GM18868 (cell line): ENCODE measurements around the gene EIF6.
"Not testable (repeated sequence)": the region's sequence is repeated elsewhere in the genome, so short reads cannot be mapped to it uniquely, and the experiment has no call there.

Source experiments
- ATAC-seq: cut with Tn5 transposase; IDR thresholded peaks from one replicate; pipeline ENCODE4 v1.9.1; 2021; ENCODE audit warnings: mild to moderate bottlenecking, moderate library complexity; ENCODE audit not compliant: unreplicated experiment

The EIF6 gene

DNA sequence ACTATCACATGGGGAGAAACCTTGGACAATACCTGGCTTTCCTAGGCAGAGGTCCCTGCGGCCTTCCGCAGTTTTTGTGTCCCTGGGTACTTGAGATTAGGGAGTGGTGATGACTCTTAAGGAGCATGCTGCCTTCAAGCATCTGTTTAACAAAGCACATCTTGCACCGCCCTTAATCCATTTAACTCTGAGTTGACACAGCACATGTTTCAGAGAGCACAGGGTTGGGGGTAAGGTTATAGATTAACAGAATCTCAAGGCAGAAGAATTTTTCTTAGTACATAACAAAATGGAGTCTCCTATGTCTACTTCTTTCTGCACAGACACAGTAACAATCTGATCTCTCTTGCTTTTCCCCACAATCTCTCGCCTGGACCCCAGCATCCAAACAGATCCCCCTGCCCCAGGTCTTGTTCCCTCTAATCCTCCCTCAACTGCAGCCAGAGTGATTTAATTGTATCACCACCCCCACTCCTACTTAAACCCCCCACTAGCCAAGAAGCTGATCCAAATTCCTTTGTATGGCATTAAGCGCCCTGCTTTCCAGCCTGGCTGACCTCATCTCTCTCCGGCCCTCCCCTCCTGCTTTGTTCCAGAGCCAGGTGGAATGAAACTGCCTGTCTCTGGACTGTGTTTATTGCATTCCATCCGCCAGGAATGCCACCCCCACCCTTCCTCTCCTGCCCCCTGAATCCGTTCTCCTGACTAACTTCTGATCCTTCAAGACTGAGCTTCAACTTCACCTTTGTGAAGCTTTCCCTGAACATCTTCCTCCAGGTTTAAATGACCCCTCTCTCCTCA is 21.6 kb downstream of the EIF6 start:
- not testable (repeated sequence) for ATAC-seq

DNA sequence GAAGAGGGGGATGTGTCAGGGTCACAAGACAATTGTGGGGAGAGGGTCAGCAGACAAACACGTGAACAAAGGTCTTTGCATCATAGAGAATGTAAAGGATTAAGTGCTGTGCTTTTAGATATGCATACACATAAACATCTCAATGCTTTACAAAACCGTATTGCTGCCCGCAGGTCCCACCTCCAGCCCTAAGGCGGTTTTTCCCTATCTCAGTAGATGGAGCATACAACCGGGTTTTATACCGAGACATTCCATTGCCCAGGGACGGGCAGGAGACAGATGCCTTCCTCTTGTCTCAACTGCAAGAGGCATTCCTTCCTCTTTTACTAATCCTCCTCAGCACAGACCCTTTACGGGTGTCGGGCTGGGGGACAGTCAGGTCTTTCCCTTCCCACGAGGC is 22.3 kb downstream of the EIF6 start:
- ATAC-seq, result not testable (repeated sequence)

- no peak for ATAC-seq
These were observed 24.1 kb downstream of the EIF6 start for GRCh38 chr20:35260426-35260825.

- ATAC-seq, result no peak
These were observed 27.2 kb downstream of the EIF6 start for GRCh38 chr20:35257175-35257909.

- ATAC-seq, result no peak
These were observed 30.0 kb downstream of the EIF6 start for GRCh38 chr20:35254448-35254999.

DNA sequence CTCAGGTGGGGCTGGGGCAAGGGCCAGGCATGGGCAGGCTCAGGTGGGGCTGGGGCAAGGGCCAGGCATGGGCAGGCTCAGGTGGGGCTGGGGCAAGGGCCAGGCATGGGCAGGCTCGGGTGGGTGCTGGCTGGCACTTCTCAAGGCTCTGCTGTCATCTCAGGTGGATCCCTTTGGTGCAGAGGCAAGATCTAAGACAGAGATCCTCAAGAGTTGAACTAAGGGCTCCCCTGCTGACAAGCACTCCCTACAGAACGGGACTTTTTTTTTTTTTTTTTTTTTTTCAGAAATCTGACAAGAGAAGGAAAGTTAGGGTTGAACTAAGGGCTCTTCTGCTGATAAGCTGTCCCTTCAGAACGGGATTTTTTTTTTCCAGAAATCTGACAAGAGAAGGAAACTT is 31.6 kb downstream of the EIF6 start:
- ATAC-seq, result no peak

- ATAC-seq, result not testable (repeated sequence)
These were observed 32.0 kb downstream of the EIF6 start for GRCh38 chr20:35252598-35252997.

- peak; percentile 54 for ATAC-seq
These were observed 32.5 kb downstream of the EIF6 start for GRCh38 chr20:35252037-35252461.

GRCh38 chr20:35251613-35251940 is 33.0 kb downstream of the EIF6 start:
- ATAC-seq, result no peak

GRCh38 chr20:35248641-35249475 is 35.7 kb downstream of the EIF6 start:
- ATAC-seq, result no peak

- no peak for ATAC-seq
These were observed 37.8 kb downstream of the EIF6 start for GRCh38 chr20:35246723-35247122.

- no peak for ATAC-seq
These were observed 40.6 kb downstream of the EIF6 start for GRCh38 chr20:35243986-35244385.

- no peak for ATAC-seq
These were observed 41.3 kb downstream of the EIF6 start for GRCh38 chr20:35243317-35243716.

DNA sequence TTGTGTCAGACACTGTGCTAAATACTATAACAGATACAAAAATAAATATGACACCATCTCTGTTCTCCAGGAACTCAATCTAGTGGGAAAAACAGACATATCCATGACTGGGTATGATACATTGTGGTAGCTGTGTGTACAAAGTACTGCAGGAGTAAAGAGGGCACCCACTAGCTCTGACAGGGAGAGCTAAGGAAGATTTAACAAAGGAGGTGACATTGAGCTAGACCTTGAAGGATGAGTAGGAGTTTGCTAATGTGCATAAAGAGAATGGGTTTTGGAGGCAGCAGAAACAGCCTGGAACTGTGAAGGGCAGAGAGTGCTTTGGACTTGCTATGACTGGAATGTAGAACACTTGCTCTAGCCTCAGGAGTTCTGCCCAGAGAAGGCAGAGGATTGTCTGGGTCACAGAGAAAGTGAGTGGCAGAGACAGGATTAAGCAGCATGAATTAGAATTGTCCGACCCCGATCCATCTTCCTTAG is 43.7 kb downstream of the EIF6 start:
- ATAC-seq, result no peak

GRCh38 chr20:35240083-35240810 is 44.3 kb downstream of the EIF6 start:
- ATAC-seq, result no peak

DNA sequence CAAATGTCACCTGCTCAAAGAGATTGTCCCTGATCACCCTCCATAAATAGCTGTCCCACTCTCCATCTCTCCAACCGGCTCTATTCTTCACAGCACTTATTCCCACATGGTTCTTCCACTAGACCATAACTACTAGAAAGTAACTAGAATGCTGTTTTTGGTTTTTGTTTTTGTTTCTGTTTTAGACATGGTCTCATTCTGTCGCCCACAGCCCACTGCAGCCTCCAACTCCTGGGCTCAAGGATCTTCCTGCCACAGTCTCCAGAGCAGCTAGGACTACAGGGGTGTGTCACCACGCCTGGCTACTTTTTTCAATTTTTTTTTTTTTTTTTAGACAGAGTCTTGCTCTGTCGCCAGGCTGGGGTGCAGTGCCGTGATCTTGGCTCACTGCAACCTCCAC is 45.8 kb downstream of the EIF6 start:
- ATAC-seq, result no peak

GRCh38 chr20:35238170-35238569 is 46.4 kb downstream of the EIF6 start:
- ATAC-seq, result no peak

GRCh38 chr20:35237486-35237885 is 47.1 kb downstream of the EIF6 start:
- ATAC-seq, result no peak

DNA sequence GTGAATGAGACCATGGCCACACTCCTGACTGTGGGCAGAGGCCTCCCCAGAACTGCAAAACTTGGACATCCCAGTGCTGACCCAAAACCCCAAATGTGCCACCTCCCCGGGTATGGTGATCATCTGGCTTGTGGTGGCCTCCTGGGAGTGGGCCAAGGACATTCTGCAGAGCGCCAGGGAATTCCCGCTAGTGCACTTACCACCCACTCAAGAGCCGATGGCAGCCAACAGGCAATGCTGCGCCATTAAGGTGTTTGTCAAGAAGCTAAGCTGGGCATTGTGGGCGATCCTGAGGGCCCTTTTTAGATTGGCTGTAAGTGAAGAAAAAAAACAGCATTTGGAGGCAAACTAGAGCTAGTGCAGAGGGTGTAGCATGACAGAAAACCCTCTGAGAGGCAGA is 48.7 kb downstream of the EIF6 start:
- no peak for ATAC-seq

- no peak for ATAC-seq
These were observed 52.0 kb downstream of the EIF6 start for GRCh38 chr20:35232575-35232974.
